Transverse colon (tissue), 4 donors: ENCODE measurements around the gene SYS1. TPM values are rescaled to one million over a fixed set of nuclear protein-coding genes. Genes with fewer than 3 reads are reported as not detected.

Experiments
- DNase-seq: peaks from one replicate; pipeline ENCODE4 v3.0.0-alpha.2; 2019
- H3K27ac ChIP-seq, 4 donors: fragments of 200-600 bp; sonication (generic); 2 replicates each; pipeline ENCODE4 v1.5.1; 2016 to 2018; ENCODE audit warnings: inconsistent platforms in 4 of 4
- H3K27me3 ChIP-seq: fragments of 200-600 bp; sonication (generic); 2 replicates; pipeline ENCODE4 v1.5.1; 2017; ENCODE audit warnings: inconsistent platforms
- H3K36me3 ChIP-seq, 4 donors: fragments of 200-600 bp; sonication (generic); 2 replicates each; pipeline ENCODE4 v1.5.1; 2017 to 2019; ENCODE audit warnings: inconsistent platforms in 4 of 4
- H3K4me1 ChIP-seq, 4 donors: fragments of 200-600 bp; sonication (generic); 2 replicates each; pipeline ENCODE4 v1.5.1; 2017 to 2020; ENCODE audit warnings: inconsistent platforms in 4 of 4
- H3K4me3 ChIP-seq, 4 donors: fragments of 200-600 bp; sonication (generic); 1 replicate in 1 of 4; 2 replicates in 3 of 4; pipeline versions ENCODE4 v1.5.1 to v1.6.1; 2017 to 2019; ENCODE audit warnings: inconsistent platforms in 4 of 4
- H3K9me3 ChIP-seq, 2 donors: fragments of 200-600 bp; sonication (generic); 2 replicates each; pipeline ENCODE4 v1.5.1; 2017 to 2019; ENCODE audit warnings: inconsistent platforms in 2 of 2
- EP300 ChIP-seq: sonication (generic); formaldehyde crosslinking; IDR thresholded peaks from one replicate; pipeline ENCODE4 v1.6.1; 2017; ENCODE audit warnings: antibody characterized with exemption, low read depth
- POLR2A ChIP-seq: fragments of 450-650 bp; IDR thresholded peaks from one replicate; pipeline ENCODE4 v1.6.1; 2016; ENCODE audit warnings: antibody characterized with exemption, mild to moderate bottlenecking, moderate library complexity
- POLR2AphosphoS5 ChIP-seq, 3 donors: sonication (generic); formaldehyde crosslinking; IDR thresholded peaks; one replicate each; pipeline ENCODE4 v1.6.1; 2016; ENCODE audit warnings: antibody characterized with exemption in 3 of 3
- WGBS, 2 donors: methylation state at CpG; one replicate each; pipeline ENCODE4 v1.1.5; 2018; ENCODE audit warnings: low coverage in 1 of 2; 5-methylcytosine and 5-hydroxymethylcytosine counted together
- in situ Hi-C, 4 donors: fragments of 200-750 bp; cut with MboI; loops; one replicate each; pipeline versions ENCODE4 v1.15.0 to v1.15.1; 2017; ENCODE audit warnings: low sequenced_read_pairs in 3 of 4, low pct_ligation_motif_present in 1 of 4, low pct_unique_long_range_greater_than_20kb in 1 of 4
- intact Hi-C: fragments of 100-400 bp; cut with DNase I; formaldehyde crosslinking; loops from one replicate; pipeline ENCODE4 v1.15.1; 2023; ENCODE audit warnings: low total_unique reads
- total RNA-seq, 4 donors: library from RNA; depleted of rRNA; stranded (reverse); fragments of >200 nt; gene quantifications; one replicate each; pipeline ENCODE4 v1.1.0, GENCODE V29; 2016
- TF ChIP-seq, protein P1 (sequence below), 5 experiments: fragments of 200-600 bp in 3 of 5; fragments of 450-650 bp in 2 of 5; sonication (generic) in 3 of 5; IDR thresholded peaks; 1 replicate in 2 of 5; 2 replicates in 3 of 5; pipeline ENCODE4 v1.5.1; 2016 to 2017; ENCODE audit warnings: antibody characterized with exemption in 5 of 5, inconsistent platforms in 3 of 5, mild to moderate bottlenecking in 2 of 5, moderate library complexity in 1 of 5

The SYS1 gene
- total RNA-seq, 4 donors from 2014 or later: 5.6 to 64.7 (median 38.4) TPM

DNA sequence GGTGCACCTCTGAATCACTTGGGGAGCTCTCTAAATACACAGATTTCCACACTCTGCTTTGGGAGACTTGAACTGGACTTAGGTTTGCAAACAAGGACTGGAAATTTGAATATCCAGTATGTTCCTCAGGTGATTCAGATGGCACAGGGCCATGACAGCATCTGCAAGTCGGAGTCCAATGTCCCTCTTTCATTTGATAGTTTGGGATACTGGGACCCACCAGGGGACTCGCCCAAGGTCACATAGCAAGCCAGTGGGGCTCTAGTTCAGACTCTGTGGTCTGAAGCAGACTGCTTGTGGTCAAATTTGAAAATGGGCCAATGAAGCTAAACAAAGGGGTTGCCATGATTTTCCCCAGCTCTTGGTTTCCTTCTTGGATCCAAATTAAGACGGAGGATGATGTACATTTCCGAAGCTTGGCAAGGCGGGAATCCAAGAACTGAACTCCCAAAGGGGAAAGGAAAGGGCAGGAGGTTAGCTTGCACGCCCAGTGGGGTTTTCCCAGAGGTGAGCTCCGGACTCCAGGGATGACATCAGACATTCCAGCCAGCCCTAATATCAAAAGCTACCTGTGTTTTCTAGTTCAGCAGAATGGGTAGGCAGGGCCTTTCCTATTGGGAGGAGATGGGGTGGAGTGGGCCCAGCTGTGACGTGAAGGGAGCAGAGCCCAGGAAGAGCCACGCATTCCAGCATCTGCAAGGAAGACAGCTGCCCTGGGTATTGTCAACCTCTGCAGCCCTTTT is 3.4 kb upstream of the SYS1 start:
- H3K36me3 ChIP-seq: no peaks in the 10 kb centered on the region
- intact Hi-C loops (no loop called here), in situ Hi-C loops (no loop called here)
- WGBS, 2 donors: 52 to 72% methylated on average over 3 to 9 of the region's 9 CpGs
- peaks cover 40 to 77% (median 44%) of the 10 kb centered on the region in 4 donors for H3K4me1 ChIP-seq
- H3K9me3 ChIP-seq: no peaks in the 10 kb centered on the region
- DNase-seq: peak; percentile 54
- TF ChIP-seq POLR2AphosphoS5 (IDR thresholded peaks at IDR 0.05) (peak in 2 of 3 donors; percentile 12 to 45), POLR2A (no peak), EP300 (no peak)
- TF ChIP-seq, protein P1, sequence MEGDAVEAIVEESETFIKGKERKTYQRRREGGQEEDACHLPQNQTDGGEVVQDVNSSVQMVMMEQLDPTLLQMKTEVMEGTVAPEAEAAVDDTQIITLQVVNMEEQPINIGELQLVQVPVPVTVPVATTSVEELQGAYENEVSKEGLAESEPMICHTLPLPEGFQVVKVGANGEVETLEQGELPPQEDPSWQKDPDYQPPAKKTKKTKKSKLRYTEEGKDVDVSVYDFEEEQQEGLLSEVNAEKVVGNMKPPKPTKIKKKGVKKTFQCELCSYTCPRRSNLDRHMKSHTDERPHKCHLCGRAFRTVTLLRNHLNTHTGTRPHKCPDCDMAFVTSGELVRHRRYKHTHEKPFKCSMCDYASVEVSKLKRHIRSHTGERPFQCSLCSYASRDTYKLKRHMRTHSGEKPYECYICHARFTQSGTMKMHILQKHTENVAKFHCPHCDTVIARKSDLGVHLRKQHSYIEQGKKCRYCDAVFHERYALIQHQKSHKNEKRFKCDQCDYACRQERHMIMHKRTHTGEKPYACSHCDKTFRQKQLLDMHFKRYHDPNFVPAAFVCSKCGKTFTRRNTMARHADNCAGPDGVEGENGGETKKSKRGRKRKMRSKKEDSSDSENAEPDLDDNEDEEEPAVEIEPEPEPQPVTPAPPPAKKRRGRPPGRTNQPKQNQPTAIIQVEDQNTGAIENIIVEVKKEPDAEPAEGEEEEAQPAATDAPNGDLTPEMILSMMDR (IDR thresholded peaks at IDR 0.05): no peak
- H3K27ac ChIP-seq: peak overlapping the region; percentile 83 to 97 (median 95)
- no peak overlapping the region for H3K4me3 ChIP-seq
- H3K27me3 ChIP-seq: no peaks in the 10 kb centered on the region

DNA sequence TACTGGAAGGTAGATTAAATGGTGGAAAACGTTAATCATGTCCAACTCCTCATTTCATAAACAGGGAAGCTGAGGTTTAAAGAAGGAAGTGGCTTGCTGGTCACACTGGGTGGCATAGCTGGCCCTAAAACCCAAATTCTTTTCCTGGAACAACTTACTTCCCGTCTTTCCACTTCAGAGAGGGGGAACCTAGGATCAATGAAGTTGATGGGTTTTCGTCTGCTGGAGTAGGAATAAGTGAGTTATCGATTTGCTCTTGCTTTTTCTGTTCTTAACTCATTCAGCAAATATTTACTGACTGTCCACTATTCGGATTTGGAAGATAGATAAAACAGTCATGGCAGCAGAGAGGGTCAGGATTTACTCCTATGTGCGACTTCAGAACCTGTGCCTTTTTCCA is 1.2 kb upstream of the SYS1 start:
- Histone ChIP-seq H3K4me1 (peaks cover 40 to 77% (median 54%) of the 10 kb centered on the region in 4 donors), H3K36me3 (peaks cover 0 to 13% (median 4%) of the 10 kb centered on the region in 4 donors), H3K4me3 (no peak overlapping the region), H3K27me3 (no peaks in the 10 kb centered on the region), H3K9me3 (no peaks in the 10 kb centered on the region), H3K27ac (peak overlapping the region; percentile 92 to 97 (median 95))
- in situ Hi-C loops: no loop called here
- WGBS, 2 donors: 69% methylated on average over 6 of the region's 6 CpGs
- no peak for DNase-seq
- TF ChIP-seq, protein P1 (IDR thresholded peaks at IDR 0.05): no peak
- TF ChIP-seq EP300 (no peak), POLR2AphosphoS5 (IDR thresholded peaks at IDR 0.05) (no peak), POLR2A (no peak)
- intact Hi-C loops: no loop called here

DNA sequence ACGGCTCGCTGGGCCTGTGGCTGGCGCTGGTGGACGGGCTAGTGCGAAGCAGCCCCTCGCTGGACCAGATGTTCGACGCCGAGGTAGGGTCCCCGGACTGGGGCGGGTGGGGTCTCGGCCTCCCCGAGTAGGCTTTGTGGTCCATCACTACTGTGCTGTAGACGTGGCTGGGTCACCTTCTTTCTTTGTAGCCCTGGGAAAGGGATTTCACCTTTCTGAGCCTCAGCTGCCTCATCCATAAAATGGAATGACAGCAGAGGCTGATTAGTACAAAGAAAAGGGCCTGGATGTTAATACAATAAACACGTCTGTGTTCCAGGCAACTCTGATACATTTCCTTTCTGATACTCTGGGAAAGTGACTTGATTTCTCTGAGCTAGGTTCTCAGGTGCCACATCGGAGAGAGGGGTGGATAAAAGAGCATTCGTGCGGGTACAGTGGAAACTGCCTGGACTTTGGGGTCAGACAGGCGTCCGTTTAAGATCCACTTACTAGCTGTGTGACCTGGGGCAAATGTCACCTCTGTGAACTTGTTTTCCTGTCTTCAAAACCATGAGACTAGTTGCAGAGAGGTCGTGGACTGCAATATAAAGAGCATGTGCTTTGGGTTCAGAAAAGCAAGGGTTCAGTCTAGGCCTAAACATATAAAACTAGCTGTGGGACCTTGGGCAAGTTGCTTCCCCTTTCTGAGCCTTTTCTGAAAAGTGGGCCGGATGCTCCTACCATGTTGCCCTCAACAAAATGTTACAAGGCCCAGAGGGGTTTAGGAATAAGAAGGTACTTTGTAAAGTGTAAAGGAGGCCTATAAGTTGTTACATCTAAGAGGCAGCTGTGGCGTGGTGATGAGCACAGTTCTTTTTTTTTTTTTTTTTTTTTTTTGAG is 896 bp downstream of the SYS1 start:
- TF ChIP-seq POLR2A (no peak), EP300 (no peak), POLR2AphosphoS5 (IDR thresholded peaks at IDR 0.05) (no peak)
- TF ChIP-seq, protein P1 (IDR thresholded peaks at IDR 0.05): no peak
- Histone ChIP-seq H3K4me3 (peak overlapping the region; percentile 44 to 83 (median 67)), H3K4me1 (peaks cover 23 to 63% (median 37%) of the 10 kb centered on the region in 4 donors), H3K27me3 (no peaks in the 10 kb centered on the region), H3K9me3 (no peaks in the 10 kb centered on the region), H3K27ac (peak overlapping the region; percentile 92 to 97 (median 95)), H3K36me3 (peaks cover 0 to 27% (median 10%) of the 10 kb centered on the region in 4 donors)
- intact Hi-C loops: no loop called here
- in situ Hi-C loops: no loop called here
- DNase-seq: no peak
- 14 to 24% methylated on average over 4 to 21 of the region's 23 CpGs for WGBS, 2 donors

DNA sequence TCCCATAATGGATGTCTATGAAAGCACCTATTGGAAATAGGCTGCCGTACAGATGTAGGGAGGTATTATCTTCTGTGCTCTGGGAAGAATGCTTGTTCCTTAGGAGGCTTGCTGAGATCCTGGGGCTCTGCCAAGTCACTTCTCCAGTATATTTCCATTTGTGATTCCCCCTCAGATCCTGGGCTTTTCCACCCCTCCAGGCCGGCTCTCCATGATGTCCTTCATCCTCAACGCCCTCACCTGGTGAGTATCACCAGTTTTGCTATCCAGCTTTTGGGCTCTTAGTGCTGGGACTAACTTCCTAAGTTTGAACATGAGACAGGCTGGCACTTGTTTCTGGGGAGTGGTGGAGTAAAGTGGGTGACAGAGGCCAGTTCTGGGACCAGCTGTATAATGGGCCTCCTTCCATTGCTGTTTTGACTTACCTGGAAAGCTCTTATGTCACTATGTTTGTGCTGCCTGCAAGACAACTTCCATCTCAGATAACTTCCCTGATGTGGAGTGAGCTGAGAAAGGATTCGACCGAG is 2.6 kb downstream of the SYS1 start:
- Histone ChIP-seq H3K4me3 (no peak overlapping the region), H3K27ac (peak overlapping the region in 3 of 4 donors; percentile 5 to 68 (median 50)), H3K9me3 (no peaks in the 10 kb centered on the region), H3K4me1 (peaks cover 16 to 50% (median 23%) of the 10 kb centered on the region in 4 donors), H3K27me3 (no peaks in the 10 kb centered on the region), H3K36me3 (peaks cover 0 to 27% (median 10%) of the 10 kb centered on the region in 4 donors)
- TF ChIP-seq POLR2A (no peak), EP300 (no peak)
- no peak for DNase-seq
- intact Hi-C loops: no loop called here
- WGBS, 2 donors: 90 to 100% methylated on average over 3 to 5 of the region's 5 CpGs
- in situ Hi-C loops: loop anchor here in 1 of 4 donors (5.0 kb wide), 1 partner anchor 52 kb away; the partner anchor contains the start of gene PIGT
